Endothelial cell of umbilical vein (primary cell): ENCODE results near the gene SLC9A9.

Experiments
- CTCF ChIP-seq, 2 donors: IDR thresholded peaks; 1 replicate in 1 of 2; 2 replicates in 1 of 2; pipeline ENCODE4 v1.5.1; 2011; ENCODE audit warnings: low read length in 2 of 2, mild to moderate bottlenecking in 2 of 2, moderate library complexity in 2 of 2, control low read depth in 1 of 2, inconsistent platforms in 1 of 2, low read depth in 1 of 2; ENCODE audit not compliant: insufficient read depth in 1 of 2; ENCODE audit errors: extremely low read depth in 1 of 2
- EZH2 ChIP-seq: IDR thresholded peaks from 2 replicates; pipeline ENCODE4 v1.6.1; 2012; ENCODE audit warnings: borderline replicate concordance, low read depth, mild to moderate bottlenecking, moderate library complexity, low read length, inconsistent platforms; ENCODE audit not compliant: severe bottlenecking
- MAX ChIP-seq: IDR thresholded peaks from 2 replicates; pipeline ENCODE4 v1.6.1; 2011; ENCODE audit not compliant: insufficient read depth, insufficient read length
- MYC ChIP-seq: IDR thresholded peaks from one replicate; pipeline ENCODE4 v1.6.1; 2011; ENCODE audit warnings: mild to moderate bottlenecking, low read depth, low read length
- POLR2A ChIP-seq: IDR thresholded peaks from 2 replicates; pipeline ENCODE4 v1.6.1; 2012; ENCODE audit warnings: low read depth, mild to moderate bottlenecking, control low read depth, low read length
- POLR2AphosphoS5 ChIP-seq: IDR thresholded peaks from 2 replicates; pipeline ENCODE4 v1.6.1; 2012; ENCODE audit warnings: low read depth, mild to moderate bottlenecking, control low read depth, low read length, moderate library complexity; ENCODE audit not compliant: insufficient read depth

- TF ChIP-seq POLR2AphosphoS5 (no peak), CTCF (IDR thresholded peaks at IDR 0.05; ENCODE audit: extremely low read depth in 1 of 2, insufficient read depth in 1 of 2, low read depth in 1 of 2, low read length in 2 of 2) (no peak), MAX (no peak), POLR2A (no peak), EZH2 (no peak), MYC (no peak)
These were observed 311.3 kb downstream of the SLC9A9 start for GRCh38 chr3:143536817-143537535.
